ENCODE data around the gene SFXN5. TPM values are rescaled to one million over a fixed set of nuclear protein-coding genes. Genes with fewer than 3 reads are reported as not detected.

The SFXN5 gene
- total RNA-seq, 1 donor from 2014 or later = 14.9 TPM

GRCh38 chr2:73004889-73005596 is 66.5 kb downstream of the SFXN5 start:
- Mint-ChIP-seq H3K9me3 (ENCODE audit: unreplicated experiment) (no peaks in the 10 kb centered on the region), H3K27ac (ENCODE audit: unreplicated experiment) (no peak overlapping the region), H3K4me3 (ENCODE audit: unreplicated experiment) (no peak overlapping the region), H3K36me3 (ENCODE audit: low read depth, unreplicated experiment) (peaks cover 23% of the 10 kb centered on the region), H3K4me1 (ENCODE audit: low read depth, unreplicated experiment) (peaks cover 15% of the 10 kb centered on the region), H3K27me3 (ENCODE audit: low read depth, unreplicated experiment) (peaks cover 3% of the 10 kb centered on the region)
- H3K9me3 ChIP-seq (ENCODE audit: insufficient read depth, low read depth, low read length) = no peaks in the 10 kb centered on the region
- peaks cover 7% of the 10 kb centered on the region for H4K20me1 ChIP-seq (ENCODE audit: insufficient read depth, low read length)
- H3K79me2 ChIP-seq (ENCODE audit: insufficient read depth, low read length) = no peaks in the 10 kb centered on the region
- H3K4me2 ChIP-seq (ENCODE audit: low read length) = no peak overlapping the region
- FAIRE-seq (no peak), DNase-seq (ENCODE audit: low read depth) (no peak)
- no peak for TF ChIP-seq CTCF (IDR thresholded peaks at IDR 0.05; ENCODE audit: insufficient read depth, low read depth, low read length)
- TF ChIP-seq EZH2 (IDR thresholded peaks at IDR 0.05; ENCODE audit: insufficient read depth, low read length) = no peak
- H3K4me3 ChIP-seq (ENCODE audit: insufficient read depth, low read depth, low read length) = no peak overlapping the region
- H3K27me3 ChIP-seq (ENCODE audit: insufficient read depth, low read length) = no peaks in the 10 kb centered on the region
- H3K27ac ChIP-seq (ENCODE audit: low read depth, low read length) = no peak overlapping the region
- no peak overlapping the region for H2AFZ ChIP-seq (ENCODE audit: low read depth, low read length)
- peaks cover 12% of the 10 kb centered on the region for H3K4me1 ChIP-seq (ENCODE audit: insufficient read depth, low read length)
- H3K9ac ChIP-seq (ENCODE audit: low read length) = no peak overlapping the region
- H3K36me3 ChIP-seq (ENCODE audit: insufficient read depth, low read length) = no peaks in the 10 kb centered on the region

GRCh38 chr2:73004466-73004865 is 67.0 kb downstream of the SFXN5 start:
- no peak overlapping the region for H3K4me3 Mint-ChIP-seq (ENCODE audit: unreplicated experiment)
- Histone ChIP-seq H3K27me3 (ENCODE audit: insufficient read depth, low read length) (no peaks in the 10 kb centered on the region), H3K4me3 (ENCODE audit: insufficient read depth, low read depth, low read length) (no peak overlapping the region), H2AFZ (ENCODE audit: low read depth, low read length) (no peak overlapping the region), H3K9ac (ENCODE audit: low read length) (no peak overlapping the region), H3K27ac (ENCODE audit: low read depth, low read length) (no peak overlapping the region), H3K4me1 (ENCODE audit: insufficient read depth, low read length) (peaks cover 15% of the 10 kb centered on the region), H3K79me2 (ENCODE audit: insufficient read depth, low read length) (no peaks in the 10 kb centered on the region), H4K20me1 (ENCODE audit: insufficient read depth, low read length) (peaks cover 7% of the 10 kb centered on the region), H3K4me2 (ENCODE audit: low read length) (no peak overlapping the region), H3K9me3 (ENCODE audit: insufficient read depth, low read depth, low read length) (no peaks in the 10 kb centered on the region), H3K36me3 (ENCODE audit: insufficient read depth, low read length) (no peaks in the 10 kb centered on the region)
- DNase-seq (ENCODE audit: low read depth) (no peak), FAIRE-seq (no peak)
- peaks cover 23% of the 10 kb centered on the region for H3K36me3 Mint-ChIP-seq (ENCODE audit: low read depth, unreplicated experiment)
- peaks cover 3% of the 10 kb centered on the region for H3K27me3 Mint-ChIP-seq (ENCODE audit: low read depth, unreplicated experiment)
- H3K27ac Mint-ChIP-seq (ENCODE audit: unreplicated experiment) = no peak overlapping the region
- peaks cover 17% of the 10 kb centered on the region for H3K4me1 Mint-ChIP-seq (ENCODE audit: low read depth, unreplicated experiment)
- no peak for TF ChIP-seq CTCF (IDR thresholded peaks at IDR 0.05; ENCODE audit: insufficient read depth, low read depth, low read length)
- TF ChIP-seq EZH2 (IDR thresholded peaks at IDR 0.05; ENCODE audit: insufficient read depth, low read length) = no peak
- H3K9me3 Mint-ChIP-seq (ENCODE audit: unreplicated experiment) = no peaks in the 10 kb centered on the region

- peaks cover 13% of the 10 kb centered on the region for H3K36me3 Mint-ChIP-seq (ENCODE audit: low read depth, unreplicated experiment)
- Histone ChIP-seq H2AFZ (ENCODE audit: low read depth, low read length) (no peak overlapping the region), H3K4me2 (ENCODE audit: low read length) (no peak overlapping the region), H3K9ac (ENCODE audit: low read length) (no peak overlapping the region), H4K20me1 (ENCODE audit: insufficient read depth, low read length) (peaks cover 4% of the 10 kb centered on the region), H3K79me2 (ENCODE audit: insufficient read depth, low read length) (no peaks in the 10 kb centered on the region), H3K27me3 (ENCODE audit: insufficient read depth, low read length) (no peaks in the 10 kb centered on the region), H3K36me3 (ENCODE audit: insufficient read depth, low read length) (no peaks in the 10 kb centered on the region), H3K9me3 (ENCODE audit: insufficient read depth, low read depth, low read length) (no peaks in the 10 kb centered on the region), H3K27ac (ENCODE audit: low read depth, low read length) (no peak overlapping the region), H3K4me3 (ENCODE audit: insufficient read depth, low read depth, low read length) (no peak overlapping the region), H3K4me1 (ENCODE audit: insufficient read depth, low read length) (peaks cover 15% of the 10 kb centered on the region)
- FAIRE-seq = no peak
- H3K9me3 Mint-ChIP-seq (ENCODE audit: unreplicated experiment) = no peaks in the 10 kb centered on the region
- no peak for TF ChIP-seq EZH2 (IDR thresholded peaks at IDR 0.05; ENCODE audit: insufficient read depth, low read length)
- TF ChIP-seq CTCF (IDR thresholded peaks at IDR 0.05; ENCODE audit: insufficient read depth, low read depth, low read length) = no peak
- H3K27ac Mint-ChIP-seq (ENCODE audit: unreplicated experiment) = no peak overlapping the region
- peaks cover 3% of the 10 kb centered on the region for H3K27me3 Mint-ChIP-seq (ENCODE audit: low read depth, unreplicated experiment)
- no peak overlapping the region for H3K4me3 Mint-ChIP-seq (ENCODE audit: unreplicated experiment)
- H3K4me1 Mint-ChIP-seq (ENCODE audit: low read depth, unreplicated experiment) = peaks cover 17% of the 10 kb centered on the region
- no peak for DNase-seq (ENCODE audit: low read depth)
These were observed 68.5 kb downstream of the SFXN5 start for GRCh38 chr2:73003027-73003426.
